Measurements from ENCODE around the gene AADACL3.

Gene AADACL3

DNA sequence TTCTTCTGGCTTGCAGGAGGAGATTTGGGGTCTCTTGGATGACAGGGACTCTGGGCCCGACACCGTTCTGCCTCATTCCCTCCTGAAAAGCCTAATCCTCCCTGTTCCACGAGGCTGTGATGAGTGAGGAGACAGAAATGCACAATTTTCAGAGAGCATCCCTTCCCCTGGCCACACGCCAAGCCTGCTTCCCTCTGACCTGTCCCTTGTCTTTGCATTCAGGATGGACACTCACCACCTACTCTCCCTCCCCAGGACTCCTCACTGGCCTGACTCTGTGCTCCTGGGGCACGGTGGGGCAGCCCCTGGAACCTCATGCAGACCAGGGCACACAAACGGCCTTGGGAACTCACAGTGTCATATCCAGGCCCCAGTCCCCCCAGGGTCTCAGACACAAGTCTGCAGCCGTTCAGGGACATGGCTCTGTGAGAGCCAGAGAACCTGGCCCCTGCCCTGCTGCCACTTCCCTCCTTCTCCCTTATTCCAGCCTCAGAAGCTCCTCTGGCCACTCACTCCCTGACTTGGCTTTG is 54.1 kb downstream of the AADACL3 start:
- Histone ChIP-seq H2AFZ (ENCODE audit: low read length) (no peak overlapping the region), H3K27me3 (ENCODE audit: insufficient read depth, low read length, poor library complexity, severe bottlenecking) (no peaks in the 10 kb centered on the region), H3K36me3 (ENCODE audit: insufficient read depth, low read length) (no peaks in the 10 kb centered on the region), H3K4me2 (ENCODE audit: low read depth, low read length, poor library complexity, severe bottlenecking) (no peak overlapping the region), H3K4me1 (ENCODE audit: insufficient read depth, low read length, poor library complexity, severe bottlenecking) (no peaks in the 10 kb centered on the region), H4K20me1 (ENCODE audit: insufficient read depth, low read length, poor library complexity, severe bottlenecking) (no peaks in the 10 kb centered on the region), H3F3A (ENCODE audit: low read depth) (no peaks in the 10 kb centered on the region), H3K4me3 (ENCODE audit: low read length, poor library complexity, severe bottlenecking) (no peak overlapping the region), H3K9me3 (ENCODE audit: insufficient read depth, low read depth, low read length) (no peaks in the 10 kb centered on the region), H3K79me2 (ENCODE audit: insufficient read depth, low read length) (no peaks in the 10 kb centered on the region), H3K9me2 (replicated peaks; ENCODE audit: low read depth, low read length) (no peaks in the 10 kb centered on the region), H3K9ac (ENCODE audit: low read depth, low read length, poor library complexity, severe bottlenecking) (no peak overlapping the region)
- TF ChIP-seq EZH2phosphoT487 (IDR thresholded peaks at IDR 0.05; ENCODE audit: borderline replicate concordance): no peak

DNA sequence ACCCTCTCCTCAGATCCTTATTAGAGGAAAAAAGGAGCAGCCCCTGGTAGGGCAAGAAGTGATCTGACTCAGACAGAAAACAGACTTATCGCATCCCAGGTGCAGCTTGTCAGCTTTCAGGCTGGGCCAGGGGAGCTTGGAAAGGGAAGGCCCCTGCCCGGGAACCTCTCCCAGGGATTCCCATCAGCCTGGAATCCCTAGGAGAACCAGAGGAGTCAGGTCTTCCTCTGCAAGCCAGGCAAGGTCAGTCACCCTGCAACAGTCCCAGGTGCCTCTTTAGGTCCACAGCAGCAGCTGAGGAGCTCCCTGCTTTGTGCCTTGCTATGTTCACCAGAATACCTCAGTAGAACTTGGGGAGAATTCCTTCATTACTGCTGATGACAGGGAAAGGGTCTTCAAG is 54.7 kb downstream of the AADACL3 start:
- H3K4me3 ChIP-seq (ENCODE audit: low read length, poor library complexity, severe bottlenecking): no peak overlapping the region
- H3K4me2 ChIP-seq (ENCODE audit: low read depth, low read length, poor library complexity, severe bottlenecking): no peak overlapping the region
- H3K36me3 ChIP-seq (ENCODE audit: insufficient read depth, low read length): no peaks in the 10 kb centered on the region
- no peaks in the 10 kb centered on the region for H3K4me1 ChIP-seq (ENCODE audit: insufficient read depth, low read length, poor library complexity, severe bottlenecking)
- H3K9ac ChIP-seq (ENCODE audit: low read depth, low read length, poor library complexity, severe bottlenecking): no peak overlapping the region
- H2AFZ ChIP-seq (ENCODE audit: low read length): no peak overlapping the region
- no peaks in the 10 kb centered on the region for H3K79me2 ChIP-seq (ENCODE audit: insufficient read depth, low read length)
- no peaks in the 10 kb centered on the region for H4K20me1 ChIP-seq (ENCODE audit: insufficient read depth, low read length, poor library complexity, severe bottlenecking)
- H3K9me2 ChIP-seq (replicated peaks; ENCODE audit: low read depth, low read length): no peaks in the 10 kb centered on the region
- no peaks in the 10 kb centered on the region for H3F3A ChIP-seq (ENCODE audit: low read depth)
- TF ChIP-seq, protein P1, sequence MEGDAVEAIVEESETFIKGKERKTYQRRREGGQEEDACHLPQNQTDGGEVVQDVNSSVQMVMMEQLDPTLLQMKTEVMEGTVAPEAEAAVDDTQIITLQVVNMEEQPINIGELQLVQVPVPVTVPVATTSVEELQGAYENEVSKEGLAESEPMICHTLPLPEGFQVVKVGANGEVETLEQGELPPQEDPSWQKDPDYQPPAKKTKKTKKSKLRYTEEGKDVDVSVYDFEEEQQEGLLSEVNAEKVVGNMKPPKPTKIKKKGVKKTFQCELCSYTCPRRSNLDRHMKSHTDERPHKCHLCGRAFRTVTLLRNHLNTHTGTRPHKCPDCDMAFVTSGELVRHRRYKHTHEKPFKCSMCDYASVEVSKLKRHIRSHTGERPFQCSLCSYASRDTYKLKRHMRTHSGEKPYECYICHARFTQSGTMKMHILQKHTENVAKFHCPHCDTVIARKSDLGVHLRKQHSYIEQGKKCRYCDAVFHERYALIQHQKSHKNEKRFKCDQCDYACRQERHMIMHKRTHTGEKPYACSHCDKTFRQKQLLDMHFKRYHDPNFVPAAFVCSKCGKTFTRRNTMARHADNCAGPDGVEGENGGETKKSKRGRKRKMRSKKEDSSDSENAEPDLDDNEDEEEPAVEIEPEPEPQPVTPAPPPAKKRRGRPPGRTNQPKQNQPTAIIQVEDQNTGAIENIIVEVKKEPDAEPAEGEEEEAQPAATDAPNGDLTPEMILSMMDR (conservative IDR thresholded peaks at IDR 0.05; ENCODE audit: low read length): no peak
- no peak for TF ChIP-seq EZH2phosphoT487 (IDR thresholded peaks at IDR 0.05; ENCODE audit: borderline replicate concordance)
- H3K9me3 ChIP-seq (ENCODE audit: insufficient read depth, low read depth, low read length): no peaks in the 10 kb centered on the region
- H3K27me3 ChIP-seq (ENCODE audit: insufficient read depth, low read length, poor library complexity, severe bottlenecking): no peaks in the 10 kb centered on the region

DNA sequence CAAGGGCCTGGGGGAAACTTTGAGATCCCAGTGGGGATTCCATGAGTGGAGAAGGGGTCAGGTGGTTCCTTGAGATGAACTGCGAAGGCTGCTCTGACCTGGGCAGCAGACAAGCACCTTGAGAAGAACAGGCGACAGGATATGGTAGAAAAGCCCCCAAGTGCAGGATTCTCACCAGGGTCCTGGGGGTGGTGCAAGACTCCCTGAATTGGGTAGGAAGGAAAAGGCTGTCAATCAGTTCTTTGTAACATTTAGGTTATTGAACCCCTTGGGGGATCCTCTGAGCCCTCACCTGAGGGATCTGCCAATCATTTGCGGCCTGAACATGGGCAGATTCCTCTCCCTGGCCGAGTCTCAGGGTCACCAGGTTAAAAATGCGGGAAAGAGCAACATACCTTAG is 55.3 kb downstream of the AADACL3 start:
- Histone ChIP-seq H4K20me1 (ENCODE audit: insufficient read depth, low read length, poor library complexity, severe bottlenecking) (no peaks in the 10 kb centered on the region), H3K79me2 (ENCODE audit: insufficient read depth, low read length) (no peaks in the 10 kb centered on the region), H3K9ac (ENCODE audit: low read depth, low read length, poor library complexity, severe bottlenecking) (no peak overlapping the region), H3K4me2 (ENCODE audit: low read depth, low read length, poor library complexity, severe bottlenecking) (no peak overlapping the region), H3K4me3 (ENCODE audit: low read length, poor library complexity, severe bottlenecking) (no peak overlapping the region), H2AFZ (ENCODE audit: low read length) (no peak overlapping the region), H3K9me2 (replicated peaks; ENCODE audit: low read depth, low read length) (no peaks in the 10 kb centered on the region), H3F3A (ENCODE audit: low read depth) (no peaks in the 10 kb centered on the region), H3K9me3 (ENCODE audit: insufficient read depth, low read depth, low read length) (no peaks in the 10 kb centered on the region), H3K36me3 (ENCODE audit: insufficient read depth, low read length) (no peaks in the 10 kb centered on the region), H3K4me1 (ENCODE audit: insufficient read depth, low read length, poor library complexity, severe bottlenecking) (no peaks in the 10 kb centered on the region), H3K27me3 (ENCODE audit: insufficient read depth, low read length, poor library complexity, severe bottlenecking) (no peaks in the 10 kb centered on the region)
- no peak for TF ChIP-seq EZH2phosphoT487 (IDR thresholded peaks at IDR 0.05; ENCODE audit: borderline replicate concordance)
- TF ChIP-seq, protein P1 (conservative IDR thresholded peaks at IDR 0.05; ENCODE audit: low read length): no peak

DNA sequence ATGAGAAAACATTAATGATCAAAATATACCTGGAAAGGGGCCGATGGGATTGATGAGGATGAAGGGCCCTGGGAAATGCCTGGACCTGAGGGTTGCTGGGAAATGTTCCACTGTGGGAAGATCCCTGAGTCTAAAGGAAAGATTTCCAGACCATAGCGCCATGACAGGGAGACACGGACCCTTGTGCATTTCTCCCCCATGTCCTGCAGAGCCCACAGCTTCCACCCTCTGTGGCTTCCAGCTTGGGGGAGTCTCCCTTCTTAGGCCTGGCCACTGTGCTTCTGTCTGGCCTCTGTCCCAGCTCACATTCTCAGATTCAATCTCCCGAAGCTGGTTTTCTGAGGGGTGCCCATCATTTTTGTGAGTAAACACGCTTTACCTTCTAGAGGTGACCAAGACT is 56.6 kb downstream of the AADACL3 start:
- Histone ChIP-seq H3F3A (ENCODE audit: low read depth) (no peaks in the 10 kb centered on the region), H2AFZ (ENCODE audit: low read length) (no peak overlapping the region), H3K79me2 (ENCODE audit: insufficient read depth, low read length) (no peaks in the 10 kb centered on the region), H3K27me3 (ENCODE audit: insufficient read depth, low read length, poor library complexity, severe bottlenecking) (no peaks in the 10 kb centered on the region), H3K36me3 (ENCODE audit: insufficient read depth, low read length) (no peaks in the 10 kb centered on the region), H4K20me1 (ENCODE audit: insufficient read depth, low read length, poor library complexity, severe bottlenecking) (no peaks in the 10 kb centered on the region), H3K4me3 (ENCODE audit: low read length, poor library complexity, severe bottlenecking) (no peak overlapping the region), H3K4me2 (ENCODE audit: low read depth, low read length, poor library complexity, severe bottlenecking) (no peak overlapping the region), H3K9me2 (replicated peaks; ENCODE audit: low read depth, low read length) (no peaks in the 10 kb centered on the region), H3K4me1 (ENCODE audit: insufficient read depth, low read length, poor library complexity, severe bottlenecking) (no peaks in the 10 kb centered on the region), H3K9me3 (ENCODE audit: insufficient read depth, low read depth, low read length) (no peaks in the 10 kb centered on the region), H3K9ac (ENCODE audit: low read depth, low read length, poor library complexity, severe bottlenecking) (no peak overlapping the region)
- TF ChIP-seq EZH2phosphoT487 (IDR thresholded peaks at IDR 0.05; ENCODE audit: borderline replicate concordance): no peak
- TF ChIP-seq, protein P1 (conservative IDR thresholded peaks at IDR 0.05; ENCODE audit: low read length): no peak
